RKO (cell line): ENCODE results near the gene SLC4A5.

ENCODE experiments used
- DNase-seq: peaks from one replicate; pipeline ENCODE4 v3.0.0-alpha.2; 2016; ENCODE audit warnings: low spot score

SLC4A5 gene

GRCh38 chr2:74269667-74270066 is 73.5 kb downstream of the SLC4A5 start:
- DNase-seq, result no peak

DNA sequence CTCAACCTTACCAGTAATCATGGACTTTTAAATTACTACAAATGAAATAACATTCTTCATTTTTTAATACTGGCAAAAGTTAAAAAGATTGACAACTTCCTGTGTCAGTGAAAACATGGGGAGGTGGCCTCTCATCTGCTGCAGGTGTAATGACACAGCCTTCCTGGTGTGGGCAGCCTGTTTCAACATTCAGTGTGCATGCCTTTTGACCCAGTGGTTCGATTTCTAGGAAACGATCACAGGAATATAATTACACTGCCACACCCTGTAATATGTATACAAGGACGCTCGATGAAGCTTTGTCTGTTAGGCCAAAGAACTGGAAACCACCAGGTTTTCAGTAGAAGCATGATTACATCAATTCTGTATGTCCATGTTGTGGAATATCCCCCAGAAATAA is 76.1 kb downstream of the SLC4A5 start:
- peak; percentile 36 for DNase-seq

DNA sequence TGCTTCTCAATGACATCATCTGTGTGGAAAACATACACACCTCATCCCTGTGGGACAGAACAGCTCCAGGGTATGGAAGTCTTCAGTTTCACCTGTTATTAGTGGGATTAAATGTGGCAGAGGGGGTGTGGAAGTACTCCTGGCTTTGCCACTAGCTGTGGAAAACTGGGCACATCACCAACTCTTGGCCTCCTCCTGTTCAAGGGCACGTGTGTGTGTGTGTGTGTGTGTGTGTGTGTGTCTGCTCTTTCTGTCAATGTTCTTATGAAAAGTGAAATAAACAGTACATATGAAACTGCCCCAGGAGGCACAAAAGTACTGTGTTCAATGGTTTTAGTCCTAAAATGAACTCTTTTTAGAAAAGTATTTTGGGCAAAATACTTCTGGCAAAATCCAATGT is 78.9 kb downstream of the SLC4A5 start:
- DNase-seq, result no peak

- DNase-seq, result no peak
Measured at GRCh38 chr2:74262681-74263080, 80.5 kb downstream of the SLC4A5 start.

GRCh38 chr2:74261204-74261864 is 81.9 kb downstream of the SLC4A5 start:
- peak; percentile 38 for DNase-seq

GRCh38 chr2:74260495-74260894 is 82.7 kb downstream of the SLC4A5 start:
- DNase-seq, result no peak

- DNase-seq, result no peak
Measured at GRCh38 chr2:74259733-74260132, 83.5 kb downstream of the SLC4A5 start.

- no peak for DNase-seq
Measured at GRCh38 chr2:74259191-74259590, 84.0 kb downstream of the SLC4A5 start.

DNA sequence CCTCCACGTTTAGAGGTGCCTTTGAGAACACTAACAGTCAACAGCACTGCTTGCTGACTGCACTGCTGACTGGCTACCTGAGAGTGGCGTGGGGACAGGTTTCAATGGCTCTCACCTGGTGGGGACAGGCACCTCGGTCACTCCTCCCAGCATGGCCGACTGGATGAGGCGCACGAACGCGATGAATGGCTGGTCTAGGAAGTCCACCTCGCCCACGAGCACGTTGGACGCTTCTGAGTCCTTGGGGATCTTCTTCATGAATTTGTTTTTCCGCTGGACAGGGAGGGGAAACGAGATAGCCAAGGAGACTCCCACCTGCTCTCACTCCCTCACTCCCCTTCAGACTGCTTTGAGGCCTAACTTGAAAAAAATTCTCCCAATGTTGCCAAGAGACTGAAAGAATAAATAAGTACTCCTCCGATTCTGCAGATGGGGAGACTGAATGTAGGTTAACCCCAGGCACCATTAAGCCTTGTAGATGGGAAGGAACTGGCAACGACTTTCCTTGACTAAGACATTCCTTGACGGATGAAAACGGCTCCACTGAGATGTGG is 87.5 kb downstream of the SLC4A5 start:
- no peak for DNase-seq

GRCh38 chr2:74253971-74254310 is 89.3 kb downstream of the SLC4A5 start:
- DNase-seq, result peak; percentile 24

DNA sequence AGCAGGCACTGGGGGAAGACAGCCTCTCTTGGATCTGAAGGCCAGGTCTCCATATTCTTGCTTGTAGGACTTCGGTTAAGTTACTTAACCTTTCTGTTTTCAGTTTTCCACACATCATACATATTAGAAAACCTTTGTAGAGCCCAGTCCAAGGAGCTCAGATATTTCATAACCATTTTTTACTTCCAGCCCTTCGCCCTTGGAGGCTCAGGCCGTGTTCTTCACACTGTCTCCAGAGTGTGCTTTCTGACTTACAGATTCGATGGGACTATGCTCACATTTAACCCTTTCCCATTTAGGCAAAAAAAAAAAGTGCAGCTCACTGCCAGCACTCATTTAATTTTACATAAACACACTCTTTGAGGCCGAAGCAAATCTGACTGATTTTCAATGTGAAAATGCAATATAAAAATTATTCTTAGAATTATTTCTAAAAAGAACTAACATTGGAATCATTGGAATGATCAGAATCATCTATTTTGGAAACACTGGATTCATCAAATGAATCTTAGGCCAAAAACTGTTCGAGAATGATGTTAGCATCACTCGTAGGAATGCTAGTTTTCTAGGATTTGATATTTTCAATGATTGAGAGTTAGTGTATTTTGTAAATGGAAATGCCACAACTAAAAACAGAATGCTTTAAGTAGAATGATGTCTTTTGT is 89.8 kb downstream of the SLC4A5 start:
- no peak for DNase-seq

GRCh38 chr2:74252862-74253261 is 90.4 kb downstream of the SLC4A5 start:
- DNase-seq, result no peak

- DNase-seq, result no peak
Measured at GRCh38 chr2:74252036-74252435, 91.2 kb downstream of the SLC4A5 start.

DNA sequence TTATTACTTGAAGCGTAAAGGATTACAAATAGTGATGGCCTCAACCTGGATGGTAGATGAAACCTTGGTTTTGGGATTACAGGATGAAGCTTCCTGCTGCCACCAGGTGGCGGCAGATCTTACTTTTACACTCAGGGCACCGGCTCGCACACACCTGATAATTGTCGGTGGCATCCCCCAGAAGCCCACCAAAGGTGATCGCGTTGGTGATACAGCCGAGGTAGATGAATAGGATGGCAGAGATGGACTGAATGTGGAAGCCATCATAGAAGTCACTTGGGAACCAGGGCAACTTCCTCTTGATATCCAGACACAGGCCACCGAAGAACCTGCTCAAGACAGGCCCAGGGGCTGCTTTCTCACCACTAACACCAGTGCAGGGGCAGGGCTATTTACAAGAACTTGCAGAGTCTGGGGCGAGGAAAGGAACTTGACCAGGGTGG is 93.0 kb downstream of the SLC4A5 start:
- DNase-seq, result peak; percentile 47

- DNase-seq, result no peak
Measured at GRCh38 chr2:74249406-74250122, 93.7 kb downstream of the SLC4A5 start.

GRCh38 chr2:74246496-74247195 is 96.6 kb downstream of the SLC4A5 start:
- no peak for DNase-seq

DNA sequence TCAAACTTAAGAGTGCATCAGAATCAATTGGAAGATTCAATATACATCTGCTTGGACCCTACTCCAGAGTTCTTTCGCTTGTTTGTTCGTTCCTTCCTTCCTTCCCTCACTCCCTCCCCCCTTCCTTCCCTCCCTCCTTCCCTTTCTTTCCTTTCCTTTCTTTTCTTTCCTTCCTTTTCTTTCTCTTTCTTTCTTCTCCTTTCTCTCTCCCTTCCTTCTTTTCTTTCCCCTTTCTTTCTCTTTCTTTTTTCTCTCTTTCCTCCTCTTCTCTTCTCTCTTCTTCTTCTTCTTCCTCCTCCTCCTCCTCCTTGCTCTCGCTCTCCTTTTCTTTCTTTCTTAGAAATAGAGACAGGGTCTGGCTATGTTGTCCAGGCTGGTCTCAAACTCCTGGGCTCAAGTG is 98.9 kb downstream of the SLC4A5 start:
- DNase-seq, result no peak

GRCh38 chr2:74242354-74243071 is 100.7 kb downstream of the SLC4A5 start:
- no peak for DNase-seq

DNA sequence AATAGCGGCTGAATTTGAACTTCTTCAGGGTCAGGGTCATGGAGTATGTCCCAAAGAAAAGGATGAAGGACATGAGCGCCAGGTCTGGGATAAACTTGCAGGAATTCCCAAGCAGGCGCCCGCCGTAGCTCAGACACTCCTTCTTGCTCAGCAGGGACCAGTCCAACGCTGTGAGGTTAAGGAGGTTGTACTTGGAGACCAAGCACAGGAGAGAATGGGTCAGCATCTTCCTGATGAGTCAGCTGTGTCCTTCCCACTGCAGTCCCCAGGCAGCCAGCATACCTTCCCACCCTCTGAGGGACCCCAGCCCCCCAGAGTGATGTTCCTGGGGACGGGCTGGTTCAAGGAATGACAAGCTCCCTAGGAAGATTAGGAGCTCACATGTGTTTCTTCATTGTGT is 103.9 kb downstream of the SLC4A5 start:
- DNase-seq, result no peak

- peak; percentile 55 for DNase-seq
Measured at GRCh38 chr2:74238879-74239278, 104.3 kb downstream of the SLC4A5 start.

DNA sequence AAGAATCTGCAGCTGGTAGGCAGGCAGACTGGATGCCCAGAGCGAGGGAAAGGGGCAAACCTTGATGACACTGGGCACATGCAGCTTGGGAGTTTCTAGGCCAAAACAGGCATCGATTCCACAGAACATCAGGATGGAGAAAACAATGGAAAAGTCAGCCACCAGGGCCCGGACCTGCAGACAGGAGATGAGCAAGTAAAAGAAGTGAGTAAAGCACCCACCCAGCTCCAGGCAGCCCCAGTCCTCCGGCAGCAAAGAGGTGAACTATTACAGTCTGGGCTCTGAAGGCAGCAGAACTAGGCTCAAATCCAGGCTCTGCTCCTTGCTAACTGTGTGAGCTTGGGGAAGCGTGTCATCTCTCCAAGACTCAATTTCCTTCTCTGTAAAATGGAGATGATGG is 108.2 kb downstream of the SLC4A5 start:
- DNase-seq, result no peak

- no peak for DNase-seq
Measured at GRCh38 chr2:74233648-74234047, 109.6 kb downstream of the SLC4A5 start.
